ENCODE data around the gene ANKRD9. TPM values are rescaled to one million over a fixed set of nuclear protein-coding genes. Genes with fewer than 3 reads are reported as not detected.

Gene ANKRD9
- total RNA-seq, 1 experiment from 2014 or later = 23.7 TPM

GRCh38 chr14:102469261-102469660, 40.3 kb downstream of the ANKRD9 start:
- no peak for ATAC-seq
- TF ChIP-seq REST (IDR thresholded peaks at IDR 0.05; ENCODE audit: insufficient read depth in 1 of 2, low read depth in 2 of 2, low read length in 1 of 2) (no peak), TCF7L2 (IDR thresholded peaks at IDR 0.05; ENCODE audit: low read depth, low read length) (no peak), SIN3A (IDR thresholded peaks at IDR 0.05; ENCODE audit: borderline replicate concordance, insufficient read depth, low read depth, low read length) (no peak), POLR2AphosphoS5 (IDR thresholded peaks at IDR 0.05; ENCODE audit: low read depth, low read length) (no peak), CTCF (IDR thresholded peaks at IDR 0.05) (no peak)
- ChIA-PET POLR2A (no interaction called here), CTCF (no interaction called here)
- in situ Hi-C loops (cut with HindIII; ENCODE audit: low pct_unique_long_range_greater_than_20kb, low sequenced_read_pairs) (no loop called here), intact Hi-C loops (cut with micrococcal nuclease; ENCODE audit: unreplicated experiment) (no loop called here)
- no peak overlapping the region for H3K4me3 ChIP-seq (ENCODE audit: low read depth in 2 of 2, low read length in 2 of 2)
- H3K36me3 ChIP-seq (ENCODE audit: control insufficient read depth, insufficient read depth, low read length) = no peaks in the 10 kb centered on the region
- DNase-seq (ENCODE audit: low read depth, low spot score) = no peak
- BruUV-seq (replicated peaks) = no TSS peak
- H3K9me3 ChIP-seq (ENCODE audit: control insufficient read depth, insufficient read depth, low read depth, low read length) = no peaks in the 10 kb centered on the region
- no peaks in the 10 kb centered on the region for H3K27me3 ChIP-seq (ENCODE audit: control insufficient read depth, insufficient read depth, low read length)
- no peak overlapping the region for H3K27ac ChIP-seq (ENCODE audit: low read length)
- no peaks in the 10 kb centered on the region for H3K4me1 ChIP-seq (ENCODE audit: control insufficient read depth, insufficient read depth, low read length)

- Histone ChIP-seq H3K27ac (ENCODE audit: low read length) (no peak overlapping the region), H3K27me3 (ENCODE audit: control insufficient read depth, insufficient read depth, low read length) (no peaks in the 10 kb centered on the region), H3K4me3 (ENCODE audit: low read depth in 2 of 2, low read length in 2 of 2) (no peak overlapping the region), H3K36me3 (ENCODE audit: control insufficient read depth, insufficient read depth, low read length) (no peaks in the 10 kb centered on the region), H3K4me1 (ENCODE audit: control insufficient read depth, insufficient read depth, low read length) (no peaks in the 10 kb centered on the region), H3K9me3 (ENCODE audit: control insufficient read depth, insufficient read depth, low read depth, low read length) (no peaks in the 10 kb centered on the region)
- no peak for ATAC-seq
- no peak for DNase-seq (ENCODE audit: low read depth, low spot score)
- in situ Hi-C loops (cut with HindIII; ENCODE audit: low pct_unique_long_range_greater_than_20kb, low sequenced_read_pairs) = no loop called here
- ChIA-PET POLR2A (interaction anchor here (0.6 kb wide), 1 partner anchor 172 kb away, joined by 4 read pairs; no protein-coding TSS in a partner anchor), CTCF (no interaction called here)
- no TSS peak for BruUV-seq (replicated peaks)
- intact Hi-C loops (cut with micrococcal nuclease; ENCODE audit: unreplicated experiment) = no loop called here
- TF ChIP-seq POLR2AphosphoS5 (IDR thresholded peaks at IDR 0.05; ENCODE audit: low read depth, low read length) (no peak), CTCF (IDR thresholded peaks at IDR 0.05) (no peak)
These were observed 44.7 kb downstream of the ANKRD9 start for GRCh38 chr14:102464846-102465341.
